Measurements from ENCODE around the gene SCYL3.
"Not testable (repeated sequence)": the region's sequence is repeated elsewhere in the genome, so short reads cannot be mapped to it uniquely, and the experiment has no call there.

Gene SCYL3

GRCh38 chr1:169824153-169824552, 69.5 kb downstream of the SCYL3 start:
- FAIRE-seq: no peak

GRCh38 chr1:169821500-169821899, 72.2 kb downstream of the SCYL3 start:
- DNase-seq (ENCODE audit: insufficient read length, low spot score) (no peak), FAIRE-seq (no peak)

More at GRCh38 chr1:169824153-169824552, 69.5 kb downstream of the SCYL3 start:
- no peak for DNase-seq (ENCODE audit: insufficient read length, low spot score)

- no peak for FAIRE-seq
- no peak for DNase-seq (ENCODE audit: insufficient read length, low spot score)
Observed at GRCh38 chr1:169816617-169817016, 77.1 kb downstream of the SCYL3 start.

GRCh38 chr1:169814265-169814664, 79.4 kb downstream of the SCYL3 start:
- DNase-seq (ENCODE audit: insufficient read length, low spot score) (no peak), FAIRE-seq (no peak)

- DNase-seq (ENCODE audit: insufficient read length, low spot score) (no peak), FAIRE-seq (no peak)
Observed at GRCh38 chr1:169812131-169812530, 81.6 kb downstream of the SCYL3 start.

- DNase-seq (ENCODE audit: insufficient read length, low spot score); FAIRE-seq: not testable (repeated sequence)
Observed at GRCh38 chr1:169811418-169812035, 82.2 kb downstream of the SCYL3 start.

- FAIRE-seq (peak; percentile 14), DNase-seq (ENCODE audit: insufficient read length, low spot score) (no peak)
Observed at GRCh38 chr1:169809370-169810095, 84.2 kb downstream of the SCYL3 start.

- DNase-seq (ENCODE audit: insufficient read length, low spot score): no peak
- FAIRE-seq: no peak
Observed at GRCh38 chr1:169804941-169805340, 88.8 kb downstream of the SCYL3 start.

- DNase-seq (ENCODE audit: insufficient read length, low spot score) (no peak), FAIRE-seq (no peak)
Observed at GRCh38 chr1:169802888-169803287, 90.8 kb downstream of the SCYL3 start.

Data from GM19239 (cell line).